IMR-90 (cell line): Measurements from ENCODE around the gene SLC16A5. TPM values are rescaled to one million over a fixed set of nuclear protein-coding genes. Genes with fewer than 3 reads are reported as not detected.

ENCODE experiments used
- ATAC-seq: fragments of 200-7000 bp; cut with Tn5 transposase; 2 replicates; pipeline ENCODE4 v1.9.1; 2020; ENCODE audit warnings: low read depth, mild to moderate bottlenecking, moderate library complexity
- BruUV-seq: library from RNA; stranded (reverse); fragments of 400-500 nt; replicated peaks from 2 replicates; lab custom pipeline; 2021; lab: Mats Ljungman, UMichigan
- CTCF ChIA-PET: fragments of 300-600 bp; formaldehyde crosslinking; extraction: SDS; loops from one replicate; lab custom pipeline; 2021; ENCODE audit warnings: antibody characterized with exemption; lab: Yijun Ruan, JAX
- POLR2A ChIA-PET: fragments of 300-600 bp; sonication (Branson Sonifier 250); formaldehyde crosslinking; loops from one replicate; lab custom pipeline; 2022; ENCODE audit warnings: antibody characterized with exemption; ENCODE audit not compliant: unreplicated experiment; lab: Charles Lee
- DNase-seq: peaks from one replicate; pipeline ENCODE4 v3.0.0; 2013
- H2AFZ ChIP-seq: replicated peaks from 2 replicates; pipeline ENCODE3; 2013; ENCODE audit warnings: low read length, mild to moderate bottlenecking; ENCODE audit not compliant: poor library complexity
- H2AK5ac ChIP-seq: 2 replicates; pipeline ENCODE4 v1.6.1; 2013; ENCODE audit warnings: low read depth, low read length, inconsistent platforms
- H2AK9ac ChIP-seq: replicated peaks from 2 replicates; pipeline ENCODE3; 2013; ENCODE audit warnings: mild to moderate bottlenecking, low read depth, low read length, moderate library complexity; ENCODE audit not compliant: poor library complexity
- H2BK120ac ChIP-seq: 2 replicates; pipeline ENCODE4 v1.6.1; 2013; ENCODE audit warnings: low read depth, low read length, inconsistent platforms
- H2BK15ac ChIP-seq: 3 replicates; pipeline ENCODE4 v1.6.1; 2013; ENCODE audit warnings: low read depth, low read length, inconsistent platforms
- H2BK20ac ChIP-seq: 2 replicates; pipeline ENCODE4 v1.6.1; 2013; ENCODE audit warnings: low read depth, mild to moderate bottlenecking, inconsistent platforms, low read length, moderate library complexity
- H2BK5ac ChIP-seq: 2 replicates; pipeline ENCODE4 v1.6.1; 2013; ENCODE audit warnings: mild to moderate bottlenecking, low read depth, low read length, inconsistent platforms; ENCODE audit not compliant: poor library complexity, severe bottlenecking
- H3K14ac ChIP-seq: replicated peaks from 2 replicates; pipeline ENCODE4 v1.6.1; 2013; ENCODE audit warnings: low read depth, low read length, inconsistent platforms
- H3K18ac ChIP-seq: 2 replicates; pipeline ENCODE4 v1.6.1; 2013; ENCODE audit warnings: low read depth, low read length, control low read depth
- H3K23ac ChIP-seq: 2 replicates; pipeline ENCODE4 v1.6.1; 2013; ENCODE audit warnings: low read depth, low read length, inconsistent platforms
- H3K27ac ChIP-seq: 2 replicates; pipeline ENCODE4 v1.5.1; 2013; ENCODE audit warnings: mild to moderate bottlenecking, control low read depth, low read length; ENCODE audit not compliant: insufficient read depth
- H3K27me3 ChIP-seq: 2 replicates; pipeline ENCODE4 v1.6.1; 2013; ENCODE audit warnings: low read length; ENCODE audit not compliant: control insufficient read depth, insufficient read depth
- H3K36me3 ChIP-seq: 2 replicates; pipeline ENCODE4 v1.6.1; 2013; ENCODE audit warnings: low read length, mixed read lengths; ENCODE audit not compliant: control insufficient read depth, insufficient read depth
- H3K4ac ChIP-seq: 2 replicates; pipeline ENCODE4 v1.6.1; 2013; ENCODE audit warnings: low read depth, low read length, inconsistent platforms
- H3K4me1 ChIP-seq: 2 replicates; pipeline ENCODE4 v1.6.1; 2013; ENCODE audit warnings: low read length, mixed read lengths; ENCODE audit not compliant: control insufficient read depth, insufficient read depth
- H3K4me2 ChIP-seq: 2 replicates; pipeline ENCODE4 v1.6.1; 2013; ENCODE audit warnings: low read depth, mild to moderate bottlenecking, control low read depth, low read length, moderate library complexity
- H3K4me3 ChIP-seq: 2 replicates; pipeline ENCODE4 v1.5.1; 2013; ENCODE audit warnings: low read depth, mild to moderate bottlenecking, control low read depth, low read length, moderate library complexity; ENCODE audit not compliant: insufficient read depth
- H3K56ac ChIP-seq: 2 replicates; pipeline ENCODE4 v1.6.1; 2013; ENCODE audit warnings: low read length, inconsistent platforms; ENCODE audit not compliant: insufficient read depth; ENCODE audit errors: extremely low read depth
- H3K79me1 ChIP-seq, 2 experiments: 2 replicates each; pipeline ENCODE4 v1.6.1; 2013; ENCODE audit warnings: low read length in 2 of 2, inconsistent platforms in 1 of 2, low read depth in 1 of 2
- H3K9ac ChIP-seq: 2 replicates; pipeline ENCODE4 v1.6.1; 2013; ENCODE audit warnings: low read depth, low read length, control low read depth
- H3K9me1 ChIP-seq: 2 replicates; pipeline ENCODE4 v1.6.1; 2013; ENCODE audit warnings: low read length, inconsistent platforms; ENCODE audit not compliant: insufficient read depth
- H3K9me3 ChIP-seq: 2 replicates; pipeline ENCODE4 v1.6.1; 2013; ENCODE audit warnings: low read length; ENCODE audit not compliant: control insufficient read depth, insufficient read depth
- H4K20me1 ChIP-seq: 2 replicates; pipeline ENCODE4 v1.6.1; 2013; ENCODE audit warnings: low read length, inconsistent platforms; ENCODE audit not compliant: insufficient read depth
- H4K5ac ChIP-seq: 2 replicates; pipeline ENCODE4 v1.6.1; 2013; ENCODE audit warnings: mild to moderate bottlenecking, low read depth, low read length, control low read depth
- H4K8ac ChIP-seq, 2 experiments: 2 replicates each; pipeline ENCODE4 v1.6.1; 2013; ENCODE audit warnings: low read depth in 2 of 2, low read length in 2 of 2, control low read depth in 1 of 2, inconsistent platforms in 1 of 2
- H4K91ac ChIP-seq: 2 replicates; pipeline ENCODE4 v1.6.1; 2013; ENCODE audit warnings: low read depth, low read length, inconsistent platforms; ENCODE audit not compliant: insufficient read depth
- BHLHE40 ChIP-seq: fragments of 150-350 bp; IDR thresholded peaks from 2 replicates; pipeline ENCODE4 v1.6.1; 2016; ENCODE audit warnings: mild to moderate bottlenecking, low read depth, low read length
- CHD1 ChIP-seq: IDR thresholded peaks from 2 replicates; pipeline ENCODE4 v1.6.1; 2012; ENCODE audit warnings: low read depth, low read length, improper control_type of control experiment
- FOS ChIP-seq: fragments of 150-350 bp; IDR thresholded peaks from 2 replicates; pipeline ENCODE4 v1.6.1; 2016; ENCODE audit warnings: low read depth, low read length
- MAFK ChIP-seq: IDR thresholded peaks from 2 replicates; pipeline ENCODE4 v1.6.1; 2012; ENCODE audit warnings: low read depth, low read length, improper control_type of control experiment
- MAZ ChIP-seq: IDR thresholded peaks from 2 replicates; pipeline ENCODE4 v1.6.1; 2012; ENCODE audit warnings: low read depth, mild to moderate bottlenecking, low read length, improper control_type of control experiment, moderate library complexity, borderline replicate concordance
- MXI1 ChIP-seq: IDR thresholded peaks from 2 replicates; pipeline ENCODE4 v1.6.1; 2012; ENCODE audit warnings: low read depth, mild to moderate bottlenecking, low read length, moderate library complexity, borderline replicate concordance
- NFE2L2 ChIP-seq: fragments of 150-350 bp; IDR thresholded peaks from 2 replicates; pipeline ENCODE4 v1.6.1; 2016; ENCODE audit warnings: low read depth, mild to moderate bottlenecking, low read length
- RCOR1 ChIP-seq: IDR thresholded peaks from 2 replicates; pipeline ENCODE4 v1.6.1; 2012; ENCODE audit warnings: mild to moderate bottlenecking, low read length, improper control_type of control experiment; ENCODE audit not compliant: insufficient replicate concordance
- RFX5 ChIP-seq: IDR thresholded peaks from 2 replicates; pipeline ENCODE4 v1.8.0; 2012; ENCODE audit warnings: low read depth, mild to moderate bottlenecking, low read length, moderate library complexity
- SMC3 ChIP-seq: fragments of 150-350 bp; IDR thresholded peaks from 2 replicates; pipeline ENCODE4 v1.6.1; 2016; ENCODE audit warnings: low read depth, mild to moderate bottlenecking, antibody characterized with exemption, low read length, moderate library complexity
- WGBS, 2 experiments: methylation state at CpG; one replicate each; pipeline versions ENCODE4 v1.1.5 to v1.1.7; 2013; ENCODE audit warnings: missing lambda C conversion rate in 2 of 2; ENCODE audit not compliant: insufficient read length in 1 of 2; ENCODE audit errors: extremely low coverage in 2 of 2; 5-methylcytosine and 5-hydroxymethylcytosine counted together
- dilution Hi-C: fragments of 300-500 bp; cut with HindIII; formaldehyde crosslinking; loops from one replicate; pipeline ENCODE4 v1.14.3; 2018; ENCODE audit warnings: low sequenced_read_pairs; ENCODE audit not compliant: unreplicated experiment
- in situ Hi-C: fragments of 300-500 bp; cut with MboI; formaldehyde crosslinking; loops from 3 replicates; pipeline ENCODE4 v1.14.3; 2019; ENCODE audit warnings: low sequenced_read_pairs, inconsistent platforms, mixed read lengths
- intact Hi-C: fragments of 100-400 bp; cut with micrococcal nuclease; formaldehyde crosslinking; loops from 2 replicates; pipeline ENCODE4 v1.10.0; 2022
- polyA plus RNA-seq, 3 experiments: library from polyadenylated mRNA; depleted of rRNA; stranded (reverse); fragments of >200 nt; gene quantifications; 2 replicates each; pipeline ENCODE4 v1.2.3, GENCODE V29; 2012; ENCODE audit warnings: low replicate concordance in 1 of 3
- total RNA-seq: library from RNA; depleted of rRNA; stranded (reverse); fragments of >200 nt; gene quantifications from 2 replicates; pipeline ENCODE4 v1.2.3, GENCODE V29; 2012
- TF ChIP-seq, protein P1 (sequence below): fragments of 150-350 bp; IDR thresholded peaks from 2 replicates; pipeline ENCODE4 v1.6.1; 2016; ENCODE audit warnings: low read depth, mild to moderate bottlenecking, low read length, moderate library complexity, borderline replicate concordance
- TF ChIP-seq, protein P2 (sequence below): conservative IDR thresholded peaks from 2 replicates; pipeline ENCODE4 v1.5.1; 2012; ENCODE audit warnings: mild to moderate bottlenecking, low read depth, low read length, improper control_type of control experiment

The SLC16A5 gene
- total and polyA plus RNA-seq, 2 of the 4 experiments (the other 2 are of a cell fraction) = 1.8 to 7.1 TPM

DNA sequence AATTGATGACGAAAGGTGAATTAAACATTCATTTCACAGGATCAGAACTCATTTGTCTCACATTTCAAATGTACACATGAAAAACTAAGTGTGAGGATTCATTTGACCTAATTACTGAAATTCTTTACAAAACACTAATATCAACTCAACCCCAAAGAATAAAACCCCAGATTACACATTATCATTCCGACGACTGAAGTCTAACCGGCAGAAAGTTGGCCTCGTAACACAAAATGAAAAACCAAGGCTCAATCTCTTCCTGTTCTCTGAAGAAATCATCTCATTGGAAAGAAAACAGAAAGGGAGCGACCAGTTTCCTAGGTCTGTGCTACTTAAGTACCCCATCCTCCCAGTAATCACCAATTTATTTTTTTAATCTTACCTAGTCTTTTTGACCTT, 64.8 kb downstream of the SLC16A5 start:
- H3K36me3 ChIP-seq = peaks cover 9% of the 10 kb centered on the region
- H4K20me1 ChIP-seq = peaks cover 23% of the 10 kb centered on the region
- dilution Hi-C loops (no loop called here), in situ Hi-C loops (no loop called here), intact Hi-C loops (loop anchor here (2.0 kb wide), 1 partner anchor 14 kb away; no protein-coding TSS in a partner anchor)
- no peaks in the 10 kb centered on the region for H3K9me3 ChIP-seq
- H4K8ac ChIP-seq = peak overlapping the region in 1 of 2 experiments; percentile 84; a peak in 2 of 4 replicates
- H3K9me1 ChIP-seq = peaks cover 6% of the 10 kb centered on the region; the same call in 1 of the 2 replicates
- H2BK15ac ChIP-seq = no peak overlapping the region
- ChIA-PET POLR2A (no interaction called here), CTCF (no interaction called here)
- peak overlapping the region; percentile 25; the same call in 1 of the 2 replicates for H3K27ac ChIP-seq
- peak overlapping the region; percentile 75 for H3K4me3 ChIP-seq
- peak overlapping the region; percentile 96 for H3K23ac ChIP-seq
- H2AK9ac ChIP-seq = no peak overlapping the region
- 6% methylated on average over 4 of the region's 6 CpGs; no CpG with 5 or more reads in 1 of the 2 experiments for WGBS, 2 experiments
- peak overlapping the region; percentile 45; the same call in 1 of the 2 replicates for H4K91ac ChIP-seq
- H2BK120ac ChIP-seq = no peak overlapping the region
- H2BK20ac ChIP-seq = no peak overlapping the region
- DNase-seq (peak; percentile 12), ATAC-seq (no peak)
- no peak overlapping the region for H4K5ac ChIP-seq
- no peak overlapping the region for H3K18ac ChIP-seq
- H3K14ac ChIP-seq = peak overlapping the region; percentile 85
- no peak overlapping the region for H2AFZ ChIP-seq
- peak overlapping the region; percentile 73 for H3K4ac ChIP-seq
- H3K56ac ChIP-seq = peak overlapping the region; percentile 66
- H3K4me2 ChIP-seq = peak overlapping the region; percentile 96
- TF ChIP-seq SMC3 (no peak), MAZ (no peak), NFE2L2 (no peak), MAFK (no peak), RCOR1 (no peak), CHD1 (no peak), MXI1 (no peak), RFX5 (no peak), BHLHE40 (no peak), FOS (no peak)
- TF ChIP-seq, protein P1, sequence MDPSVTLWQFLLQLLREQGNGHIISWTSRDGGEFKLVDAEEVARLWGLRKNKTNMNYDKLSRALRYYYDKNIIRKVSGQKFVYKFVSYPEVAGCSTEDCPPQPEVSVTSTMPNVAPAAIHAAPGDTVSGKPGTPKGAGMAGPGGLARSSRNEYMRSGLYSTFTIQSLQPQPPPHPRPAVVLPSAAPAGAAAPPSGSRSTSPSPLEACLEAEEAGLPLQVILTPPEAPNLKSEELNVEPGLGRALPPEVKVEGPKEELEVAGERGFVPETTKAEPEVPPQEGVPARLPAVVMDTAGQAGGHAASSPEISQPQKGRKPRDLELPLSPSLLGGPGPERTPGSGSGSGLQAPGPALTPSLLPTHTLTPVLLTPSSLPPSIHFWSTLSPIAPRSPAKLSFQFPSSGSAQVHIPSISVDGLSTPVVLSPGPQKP = no peak
- TF ChIP-seq, protein P2, sequence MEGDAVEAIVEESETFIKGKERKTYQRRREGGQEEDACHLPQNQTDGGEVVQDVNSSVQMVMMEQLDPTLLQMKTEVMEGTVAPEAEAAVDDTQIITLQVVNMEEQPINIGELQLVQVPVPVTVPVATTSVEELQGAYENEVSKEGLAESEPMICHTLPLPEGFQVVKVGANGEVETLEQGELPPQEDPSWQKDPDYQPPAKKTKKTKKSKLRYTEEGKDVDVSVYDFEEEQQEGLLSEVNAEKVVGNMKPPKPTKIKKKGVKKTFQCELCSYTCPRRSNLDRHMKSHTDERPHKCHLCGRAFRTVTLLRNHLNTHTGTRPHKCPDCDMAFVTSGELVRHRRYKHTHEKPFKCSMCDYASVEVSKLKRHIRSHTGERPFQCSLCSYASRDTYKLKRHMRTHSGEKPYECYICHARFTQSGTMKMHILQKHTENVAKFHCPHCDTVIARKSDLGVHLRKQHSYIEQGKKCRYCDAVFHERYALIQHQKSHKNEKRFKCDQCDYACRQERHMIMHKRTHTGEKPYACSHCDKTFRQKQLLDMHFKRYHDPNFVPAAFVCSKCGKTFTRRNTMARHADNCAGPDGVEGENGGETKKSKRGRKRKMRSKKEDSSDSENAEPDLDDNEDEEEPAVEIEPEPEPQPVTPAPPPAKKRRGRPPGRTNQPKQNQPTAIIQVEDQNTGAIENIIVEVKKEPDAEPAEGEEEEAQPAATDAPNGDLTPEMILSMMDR = no peak
- peak overlapping the region; percentile 6 for H2BK5ac ChIP-seq
- peak overlapping the region; percentile 17; the same call in 1 of the 2 replicates for H2AK5ac ChIP-seq
- no peaks in the 10 kb centered on the region for H3K4me1 ChIP-seq
- peaks cover 16 to 42% of the 10 kb centered on the region in 2 experiments for H3K79me1 ChIP-seq
- peak overlapping the region; percentile 74 for H3K9ac ChIP-seq
- H3K27me3 ChIP-seq = no peaks in the 10 kb centered on the region
- BruUV-seq = no TSS peak
